Muscle of leg (tissue), 11 donors: ENCODE data around the gene CCT3. TPM values are rescaled to one million over a fixed set of nuclear protein-coding genes. Genes with fewer than 3 reads are reported as not detected.
"Not testable (repeated sequence)": the region's sequence is repeated elsewhere in the genome, so short reads cannot be mapped to it uniquely, and the experiment has no call there.

ENCODE experiments used
- DNase-seq: peaks from one replicate; pipeline ENCODE4 v3.0.0; 2013
- H3K27ac ChIP-seq: one replicate; pipeline ENCODE4 v1.5.1; 2013; ENCODE audit warnings: mild to moderate bottlenecking, low read length, control low read depth
- H3K27me3 ChIP-seq: one replicate; pipeline ENCODE4 v1.6.1; 2013; ENCODE audit warnings: low read length; ENCODE audit not compliant: control insufficient read depth, insufficient read depth
- H3K36me3 ChIP-seq: one replicate; pipeline ENCODE4 v1.6.1; 2013; ENCODE audit warnings: low read length; ENCODE audit not compliant: control insufficient read depth, insufficient read depth
- H3K4me1 ChIP-seq: one replicate; pipeline ENCODE4 v1.6.1; 2013; ENCODE audit warnings: low read length; ENCODE audit not compliant: control insufficient read depth, insufficient read depth
- H3K4me3 ChIP-seq: one replicate; pipeline ENCODE4 v1.5.1; 2013; ENCODE audit warnings: low read length, control low read depth
- H3K9me3 ChIP-seq: replicated peaks from 2 replicates; pipeline ENCODE4 v1.6.1; 2013; ENCODE audit warnings: low read depth, low read length; ENCODE audit not compliant: control insufficient read depth
- WGBS: methylation state at CpG from one replicate; pipeline ENCODE4 v1.1.5; 2013; ENCODE audit warnings: missing lambda C conversion rate; ENCODE audit not compliant: insufficient coverage; 5-methylcytosine and 5-hydroxymethylcytosine counted together
- polyA plus RNA-seq, 8 donors: library from polyadenylated mRNA; unstranded; fragments of 120-200 nt; gene quantifications; one replicate each; pipeline versions ENCODE4 v1.2.1 to v1.2.3, GENCODE V29; 2013; ENCODE audit warnings: inconsistent platforms in 1 of 8, low replicate concordance in 1 of 8; ENCODE audit not compliant: insufficient read length in 8 of 8, insufficient read depth in 1 of 8
- total RNA-seq: library from RNA; stranded (reverse); fragments of 120-200 nt; gene quantifications from one replicate; pipeline ENCODE4 v1.2.4, GENCODE V29; 2013

Gene CCT3
- total and polyA plus RNA-seq, 9 donors, result 197 to 293 (median 225) TPM

- no peaks in the 10 kb centered on the region for H3K4me1 ChIP-seq
- H3K36me3 ChIP-seq, result no peaks in the 10 kb centered on the region
- 7% methylated on average over 17 of the region's 22 CpGs for WGBS
- no peak for DNase-seq
- no peaks in the 10 kb centered on the region for H3K9me3 ChIP-seq
- no peak overlapping the region for H3K4me3 ChIP-seq
- peaks cover 23% of the 10 kb centered on the region for H3K27me3 ChIP-seq
- no peak overlapping the region for H3K27ac ChIP-seq
Observed at GRCh38 chr1:156356875-156357534, 18.9 kb upstream of the CCT3 start.

GRCh38 chr1:156356262-156356874 lies 18.3 kb upstream of the CCT3 start:
- WGBS, result 63% methylated on average over 4 of the region's 6 CpGs
- Histone ChIP-seq H3K9me3 (no peaks in the 10 kb centered on the region), H3K4me1 (no peaks in the 10 kb centered on the region), H3K36me3 (no peaks in the 10 kb centered on the region), H3K27me3 (peaks cover 25% of the 10 kb centered on the region), H3K27ac (no peak overlapping the region), H3K4me3 (no peak overlapping the region)
- DNase-seq, result no peak

GRCh38 chr1:156352481-156352880 lies 14.4 kb upstream of the CCT3 start:
- not testable (repeated sequence) for H3K36me3 ChIP-seq, DNase-seq, H3K4me3 ChIP-seq, H3K9me3 ChIP-seq, H3K4me1 ChIP-seq, H3K27ac ChIP-seq
- H3K27me3 ChIP-seq, result peaks cover 17% of the 10 kb centered on the region
- whole genome bisulfite sequencing, result 92% methylated on average over 10 of the region's 13 CpGs

- no peaks in the 10 kb centered on the region for H3K9me3 ChIP-seq
- H3K27ac ChIP-seq, result no peak overlapping the region
- no peaks in the 10 kb centered on the region for H3K36me3 ChIP-seq
- WGBS, result 83% methylated on average over 1 of the region's 4 CpGs
- no peak for DNase-seq
- no peak overlapping the region for H3K4me3 ChIP-seq
- H3K27me3 ChIP-seq, result peaks cover 8% of the 10 kb centered on the region
- H3K4me1 ChIP-seq, result peaks cover 3% of the 10 kb centered on the region
Observed at GRCh38 chr1:156347331-156347730, 9.2 kb upstream of the CCT3 start.

GRCh38 chr1:156346636-156347035 lies 8.5 kb upstream of the CCT3 start:
- peaks cover 3% of the 10 kb centered on the region for H3K4me1 ChIP-seq
- H3K4me3 ChIP-seq, result no peak overlapping the region
- H3K27me3 ChIP-seq, result peaks cover 6% of the 10 kb centered on the region
- no peaks in the 10 kb centered on the region for H3K9me3 ChIP-seq
- DNase-seq, result no peak
- H3K36me3 ChIP-seq, result no peaks in the 10 kb centered on the region
- H3K27ac ChIP-seq, result no peak overlapping the region
- 17% methylated on average over 1 of the region's 2 CpGs for WGBS

- not testable (repeated sequence) for H3K27ac ChIP-seq, DNase-seq, H3K4me1 ChIP-seq, H3K9me3 ChIP-seq, H3K4me3 ChIP-seq, H3K36me3 ChIP-seq, H3K27me3 ChIP-seq
- no CpG with 5 or more reads among the region's 2 CpGs for WGBS
Observed at GRCh38 chr1:156346035-156346434, 7.9 kb upstream of the CCT3 start.

GRCh38 chr1:156344409-156344808 lies 6.3 kb upstream of the CCT3 start:
- no CpG with 5 or more reads among the region's 3 CpGs for WGBS
- no peak overlapping the region for H3K4me3 ChIP-seq
- H3K36me3 ChIP-seq, result no peaks in the 10 kb centered on the region
- DNase-seq, result no peak
- H3K27ac ChIP-seq, result no peak overlapping the region
- peaks cover 6% of the 10 kb centered on the region for H3K27me3 ChIP-seq
- peaks cover 3% of the 10 kb centered on the region for H3K4me1 ChIP-seq
- no peaks in the 10 kb centered on the region for H3K9me3 ChIP-seq

GRCh38 chr1:156342166-156342955 lies 4.3 kb upstream of the CCT3 start:
- Histone ChIP-seq H3K4me1 (peaks cover 3% of the 10 kb centered on the region), H3K27me3 (peaks cover under 1% of the 10 kb centered on the region), H3K36me3 (no peaks in the 10 kb centered on the region), H3K9me3 (no peaks in the 10 kb centered on the region), H3K4me3 (no peak overlapping the region), H3K27ac (no peak overlapping the region)
- WGBS, result no CpG with 5 or more reads among the region's 1 CpG
- DNase-seq, result no peak

- Histone ChIP-seq H3K9me3 (no peaks in the 10 kb centered on the region), H3K27ac (peak overlapping the region; percentile 85), H3K4me3 (peak overlapping the region; percentile 84), H3K36me3 (peaks cover 22% of the 10 kb centered on the region), H3K27me3 (no peaks in the 10 kb centered on the region), H3K4me1 (peaks cover 10% of the 10 kb centered on the region)
- DNase-seq, result no peak
- WGBS, result under 1% methylated on average over 14 of the region's 14 CpGs
Observed at GRCh38 chr1:156337888-156338179, 258 bp downstream of the CCT3 start.

- peak overlapping the region; percentile 84 for H3K4me3 ChIP-seq
- peak overlapping the region; percentile 85 for H3K27ac ChIP-seq
- no peaks in the 10 kb centered on the region for H3K9me3 ChIP-seq
- H3K4me1 ChIP-seq, result peaks cover 10% of the 10 kb centered on the region
- DNase-seq, result peak; percentile 11
- no peaks in the 10 kb centered on the region for H3K27me3 ChIP-seq
- peaks cover 26% of the 10 kb centered on the region for H3K36me3 ChIP-seq
- 42% methylated on average over 19 of the region's 34 CpGs for WGBS
Observed at GRCh38 chr1:156337052-156337887, 822 bp downstream of the CCT3 start.
